Measurements from ENCODE around the gene UBE3B. TPM values are rescaled to one million over a fixed set of nuclear protein-coding genes. Genes with fewer than 3 reads are reported as not detected.

The UBE3B gene
- total RNA-seq, 2 experiments from 2014 or later: 35.2 to 37.5 TPM

GRCh38 chr12:109494348-109494881, 17.0 kb downstream of the UBE3B start:
- peaks cover 2% of the 10 kb centered on the region for H3K4me1 Mint-ChIP-seq
- H3K9me3 Mint-ChIP-seq: no peaks in the 10 kb centered on the region
- no peaks in the 10 kb centered on the region for H3K27me3 Mint-ChIP-seq
- no peak overlapping the region for H3K4me3 Mint-ChIP-seq
- ChIA-PET POLR2A (interaction anchor here (1.2 to 1.4 kb wide), 2 partner anchors 17 to 44 kb away, joined by 3 to 5 read pairs; partner anchors contain the start of genes KCTD10 and UBE3B), CTCF (no interaction called here)
- no peak overlapping the region for H3K27ac Mint-ChIP-seq
- no peak for DNase-seq
- peaks cover 23% of the 10 kb centered on the region for H3K36me3 Mint-ChIP-seq (ENCODE audit: low read depth)

- POLR2A ChIA-PET: interaction anchor here (1.2 to 1.4 kb wide), 2 partner anchors 18 to 44 kb away, joined by 3 to 5 read pairs; partner anchors contain the start of genes KCTD10 and UBE3B
- no peak overlapping the region for H3K27ac Mint-ChIP-seq
These were observed 17.6 kb downstream of the UBE3B start for GRCh38 chr12:109495012-109495411.

GRCh38 chr12:109496306-109496705, 18.9 kb downstream of the UBE3B start:
- CTCF ChIA-PET: no interaction called here
- POLR2A ChIA-PET: no interaction called here
- H3K36me3 Mint-ChIP-seq (ENCODE audit: low read depth): peaks cover 23% of the 10 kb centered on the region
- peaks cover 2% of the 10 kb centered on the region for H3K4me1 Mint-ChIP-seq
- no peak for DNase-seq
- no peak overlapping the region for H3K4me3 Mint-ChIP-seq
- no peaks in the 10 kb centered on the region for H3K27me3 Mint-ChIP-seq
- H3K27ac Mint-ChIP-seq: no peak overlapping the region
- no peaks in the 10 kb centered on the region for H3K9me3 Mint-ChIP-seq

More at GRCh38 chr12:109495012-109495411, 17.6 kb downstream of the UBE3B start:
- Mint-ChIP-seq H3K36me3 (ENCODE audit: low read depth) (peaks cover 22% of the 10 kb centered on the region), H3K4me3 (no peak overlapping the region), H3K27me3 (no peaks in the 10 kb centered on the region), H3K9me3 (no peaks in the 10 kb centered on the region), H3K4me1 (peaks cover 2% of the 10 kb centered on the region)
- CTCF ChIA-PET: no interaction called here
- no peak for DNase-seq

GRCh38 chr12:109497675-109498074, 20.2 kb downstream of the UBE3B start:
- ChIA-PET CTCF (no interaction called here), POLR2A (no interaction called here)
- no peaks in the 10 kb centered on the region for H3K27me3 Mint-ChIP-seq
- H3K9me3 Mint-ChIP-seq: no peaks in the 10 kb centered on the region
- no peak overlapping the region for H3K27ac Mint-ChIP-seq
- peaks cover 28% of the 10 kb centered on the region for H3K36me3 Mint-ChIP-seq (ENCODE audit: low read depth)
- no peak for DNase-seq
- no peak overlapping the region for H3K4me3 Mint-ChIP-seq
- H3K4me1 Mint-ChIP-seq: peaks cover 2% of the 10 kb centered on the region

- no peak overlapping the region for H3K27ac Mint-ChIP-seq
- no peak for DNase-seq
- H3K4me3 Mint-ChIP-seq: no peak overlapping the region
- POLR2A ChIA-PET: no interaction called here
- no peaks in the 10 kb centered on the region for H3K4me1 Mint-ChIP-seq
- H3K9me3 Mint-ChIP-seq: no peaks in the 10 kb centered on the region
- CTCF ChIA-PET: no interaction called here
- H3K36me3 Mint-ChIP-seq (ENCODE audit: low read depth): peaks cover 44% of the 10 kb centered on the region
- H3K27me3 Mint-ChIP-seq: no peaks in the 10 kb centered on the region
These were observed 23.2 kb downstream of the UBE3B start for GRCh38 chr12:109500406-109501185.

- CTCF ChIA-PET: no interaction called here
- no peaks in the 10 kb centered on the region for H3K27me3 Mint-ChIP-seq
- H3K9me3 Mint-ChIP-seq: no peaks in the 10 kb centered on the region
- POLR2A ChIA-PET: no interaction called here
- no peak overlapping the region for H3K27ac Mint-ChIP-seq
- no peaks in the 10 kb centered on the region for H3K4me1 Mint-ChIP-seq
- DNase-seq: no peak
- H3K4me3 Mint-ChIP-seq: no peak overlapping the region
- peaks cover 44% of the 10 kb centered on the region for H3K36me3 Mint-ChIP-seq (ENCODE audit: low read depth)
These were observed 23.9 kb downstream of the UBE3B start for GRCh38 chr12:109501299-109501698.

- no peak for DNase-seq
- ChIA-PET CTCF (no interaction called here), POLR2A (no interaction called here)
- Mint-ChIP-seq H3K4me1 (no peaks in the 10 kb centered on the region), H3K27ac (no peak overlapping the region), H3K36me3 (ENCODE audit: low read depth) (peaks cover 52% of the 10 kb centered on the region), H3K9me3 (no peaks in the 10 kb centered on the region), H3K27me3 (no peaks in the 10 kb centered on the region), H3K4me3 (no peak overlapping the region)
These were observed 24.9 kb downstream of the UBE3B start for GRCh38 chr12:109502332-109502731.

- peaks cover 47% of the 10 kb centered on the region for H3K36me3 Mint-ChIP-seq (ENCODE audit: low read depth)
- DNase-seq: no peak
- no peaks in the 10 kb centered on the region for H3K9me3 Mint-ChIP-seq
- ChIA-PET CTCF (no interaction called here), POLR2A (no interaction called here)
- no peak overlapping the region for H3K4me3 Mint-ChIP-seq
- no peaks in the 10 kb centered on the region for H3K27me3 Mint-ChIP-seq
- H3K27ac Mint-ChIP-seq: no peak overlapping the region
- no peaks in the 10 kb centered on the region for H3K4me1 Mint-ChIP-seq
These were observed 26.2 kb downstream of the UBE3B start for GRCh38 chr12:109503611-109504010.

- CTCF ChIA-PET: interaction anchor here (0.6 to 1.0 kb wide), 2 partner anchors 15 to 208 kb away, joined by 3 to 4 read pairs; no protein-coding TSS in a partner anchor
- Mint-ChIP-seq H3K27ac (no peak overlapping the region), H3K4me3 (no peak overlapping the region), H3K4me1 (no peaks in the 10 kb centered on the region), H3K27me3 (no peaks in the 10 kb centered on the region), H3K36me3 (ENCODE audit: low read depth) (peaks cover 49% of the 10 kb centered on the region), H3K9me3 (no peaks in the 10 kb centered on the region)
- DNase-seq: no peak
- POLR2A ChIA-PET: no interaction called here
These were observed 26.6 kb downstream of the UBE3B start for GRCh38 chr12:109504068-109504467.

GRCh38 chr12:109510196-109510595, 32.8 kb downstream of the UBE3B start:
- peaks cover 47% of the 10 kb centered on the region for H3K36me3 Mint-ChIP-seq (ENCODE audit: low read depth)
- POLR2A ChIA-PET: no interaction called here
- no peaks in the 10 kb centered on the region for H3K4me1 Mint-ChIP-seq
- no peaks in the 10 kb centered on the region for H3K27me3 Mint-ChIP-seq
- H3K9me3 Mint-ChIP-seq: no peaks in the 10 kb centered on the region
- CTCF ChIA-PET: interaction anchor here (2.1 kb wide), 1 partner anchor 9 kb away, joined by 7 read pairs; no protein-coding TSS in a partner anchor
- no peak for DNase-seq
- no peak overlapping the region for H3K27ac Mint-ChIP-seq
- H3K4me3 Mint-ChIP-seq: no peak overlapping the region

- H3K9me3 Mint-ChIP-seq: no peaks in the 10 kb centered on the region
- no peaks in the 10 kb centered on the region for H3K4me1 Mint-ChIP-seq
- POLR2A ChIA-PET: no interaction called here
- CTCF ChIA-PET: no interaction called here
- H3K36me3 Mint-ChIP-seq (ENCODE audit: low read depth): peaks cover 44% of the 10 kb centered on the region
- H3K27ac Mint-ChIP-seq: no peak overlapping the region
- no peaks in the 10 kb centered on the region for H3K27me3 Mint-ChIP-seq
- DNase-seq: no peak
- H3K4me3 Mint-ChIP-seq: no peak overlapping the region
These were observed 35.2 kb downstream of the UBE3B start for GRCh38 chr12:109512608-109513007.

- Mint-ChIP-seq H3K27me3 (no peaks in the 10 kb centered on the region), H3K9me3 (no peaks in the 10 kb centered on the region), H3K27ac (no peak overlapping the region), H3K4me1 (no peaks in the 10 kb centered on the region), H3K36me3 (ENCODE audit: low read depth) (peaks cover 48% of the 10 kb centered on the region), H3K4me3 (no peak overlapping the region)
- POLR2A ChIA-PET: no interaction called here
- no peak for DNase-seq
- CTCF ChIA-PET: no interaction called here
These were observed 35.6 kb downstream of the UBE3B start for GRCh38 chr12:109513051-109513450.

GRCh38 chr12:109513977-109514376, 36.5 kb downstream of the UBE3B start:
- H3K4me3 Mint-ChIP-seq: no peak overlapping the region
- ChIA-PET CTCF (no interaction called here), POLR2A (no interaction called here)
- peaks cover 51% of the 10 kb centered on the region for H3K36me3 Mint-ChIP-seq (ENCODE audit: low read depth)
- no peaks in the 10 kb centered on the region for H3K9me3 Mint-ChIP-seq
- no peak overlapping the region for H3K27ac Mint-ChIP-seq
- DNase-seq: no peak
- H3K27me3 Mint-ChIP-seq: no peaks in the 10 kb centered on the region
- no peaks in the 10 kb centered on the region for H3K4me1 Mint-ChIP-seq

GRCh38 chr12:109517619-109518018, 40.2 kb downstream of the UBE3B start:
- CTCF ChIA-PET: interaction anchor here (1.0 to 6.8 kb wide), 4 partner anchors 9 to 258 kb away, joined by 3 to 55 read pairs (median 6); partner anchors contain the start of gene MVK
- POLR2A ChIA-PET: no interaction called here

More at GRCh38 chr12:109517619-109518018, 40.2 kb downstream of the UBE3B start:
- Mint-ChIP-seq H3K36me3 (ENCODE audit: low read depth) (peaks cover 51% of the 10 kb centered on the region), H3K27me3 (no peaks in the 10 kb centered on the region), H3K9me3 (no peaks in the 10 kb centered on the region), H3K4me3 (no peak overlapping the region), H3K4me1 (no peaks in the 10 kb centered on the region), H3K27ac (no peak overlapping the region)
- no peak for DNase-seq

Measured in activated CD4-positive, alpha-beta memory T cell treated with anti-CD3 and anti-CD28 coated beads, Interleukin-2, amount 10 ng/mL, durations not matched to agents 7 days and 5 days (primary cell).